Endothelial cell of umbilical vein (primary cell): ENCODE measurements around the gene WFIKKN1. TPM values are rescaled to one million over a fixed set of nuclear protein-coding genes. Genes with fewer than 3 reads are reported as not detected.

ENCODE experiments used
- BruUV-seq: library from RNA; stranded (reverse); fragments of 400-500 nt; replicated peaks from 2 replicates; lab custom pipeline; 2021; lab: Mats Ljungman, UMichigan
- CTCF ChIA-PET: fragments of 300-600, 350-600 bp; sonication (Branson Sonifier 250); formaldehyde crosslinking; loops from one replicate; lab custom pipeline; 2021; ENCODE audit warnings: antibody characterized with exemption, inconsistent platforms; lab: Charles Lee
- POLR2A ChIA-PET: fragments of 300-600, 350-600 bp; sonication (Branson Sonifier 250); formaldehyde crosslinking; loops from one replicate; lab custom pipeline; 2021; ENCODE audit warnings: antibody characterized with exemption, inconsistent platforms; lab: Charles Lee
- DNase-seq: peaks from one replicate; pipeline ENCODE4 v3.0.0-alpha.2; 2011; ENCODE audit warnings: low read depth, low spot score
- FAIRE-seq: peaks from 2 replicates; lab custom pipeline; 2011; peaks lifted over from hg19 to GRCh38; lab: Jason Lieb, UNC
- H2AFZ ChIP-seq: 2 replicates; pipeline ENCODE4 v1.6.0; 2012; ENCODE audit warnings: low read depth, low read length, control low read depth, inconsistent platforms
- H3K27ac ChIP-seq: 2 replicates; pipeline ENCODE4 v1.5.1; 2011; ENCODE audit warnings: low read depth, mild to moderate bottlenecking, control low read depth, low read length, moderate library complexity; ENCODE audit not compliant: insufficient read depth
- H3K27me3 ChIP-seq, 2 experiments: 2 replicates each; pipeline versions ENCODE4 v1.6.0 to v1.6.1; 2011; ENCODE audit warnings: low read length in 2 of 2, mixed read lengths in 1 of 2; ENCODE audit not compliant: control insufficient read depth in 2 of 2, insufficient read depth in 2 of 2
- H3K36me3 ChIP-seq, 2 experiments: 2 replicates in 1 of 2; 3 replicates in 1 of 2; pipeline ENCODE4 v1.5.1; 2011; ENCODE audit warnings: low read length in 2 of 2, mild to moderate bottlenecking in 1 of 2, moderate library complexity in 1 of 2; ENCODE audit not compliant: control insufficient read depth in 2 of 2, insufficient read depth in 2 of 2; ENCODE audit errors: extremely low read depth in 1 of 2
- H3K4me1 ChIP-seq: 3 replicates; pipeline ENCODE4 v1.5.1; 2011; ENCODE audit warnings: mild to moderate bottlenecking, low read length; ENCODE audit not compliant: control insufficient read depth, insufficient read depth; ENCODE audit errors: extremely low read depth
- H3K4me2 ChIP-seq: 2 replicates; pipeline ENCODE4 v1.6.1; 2011; ENCODE audit warnings: low read length, control low read depth, mixed read lengths; ENCODE audit not compliant: insufficient read depth
- H3K4me3 ChIP-seq, 3 experiments: fragments of 200-600 bp in 1 of 3; sonication (generic), shearing (Covaris generic) in 1 of 3; replicated peaks in 1 of 3; 2 replicates each; pipeline ENCODE4 v1.5.1; 2011 to 2016; ENCODE audit warnings: control low read depth in 3 of 3, low read length in 3 of 3, mild to moderate bottlenecking in 2 of 3, inconsistent platforms in 1 of 3, low read depth in 1 of 3, moderate library complexity in 1 of 3; ENCODE audit not compliant: insufficient read depth in 1 of 3
- H3K79me2 ChIP-seq: 2 replicates; pipeline ENCODE4 v1.6.0; 2012; ENCODE audit warnings: low read length, inconsistent platforms; ENCODE audit not compliant: control insufficient read depth, insufficient read depth
- H3K9ac ChIP-seq: replicated peaks from 2 replicates; pipeline ENCODE3; 2011; ENCODE audit warnings: low read length, control low read depth; ENCODE audit not compliant: insufficient read depth; ENCODE audit errors: extremely low read depth
- H3K9me1 ChIP-seq: replicated peaks from 3 replicates; pipeline ENCODE4 v1.6.0; 2011; ENCODE audit warnings: mild to moderate bottlenecking, low read length; ENCODE audit not compliant: control insufficient read depth, insufficient read depth; ENCODE audit errors: extremely low read depth
- H3K9me3 ChIP-seq: replicated peaks from 2 replicates; pipeline ENCODE4 v1.5.1; 2012; ENCODE audit warnings: low read length, inconsistent platforms; ENCODE audit not compliant: control insufficient read depth, insufficient read depth
- H4K20me1 ChIP-seq: replicated peaks from 2 replicates; pipeline ENCODE3; 2011; ENCODE audit warnings: mild to moderate bottlenecking, low read length; ENCODE audit not compliant: control insufficient read depth, insufficient read depth; ENCODE audit errors: extremely low read depth
- EZH2 ChIP-seq: IDR thresholded peaks from 2 replicates; pipeline ENCODE4 v1.6.1; 2012; ENCODE audit warnings: borderline replicate concordance, low read depth, mild to moderate bottlenecking, moderate library complexity, low read length, inconsistent platforms; ENCODE audit not compliant: severe bottlenecking
- FOS ChIP-seq: IDR thresholded peaks from 2 replicates; pipeline ENCODE4 v1.6.1; 2011; ENCODE audit warnings: mild to moderate bottlenecking, low read length, moderate library complexity, borderline replicate concordance; ENCODE audit not compliant: insufficient read depth
- GATA2 ChIP-seq: IDR thresholded peaks from 2 replicates; pipeline ENCODE4 v1.7.0; 2011; ENCODE audit warnings: low read depth, mild to moderate bottlenecking, moderate library complexity, mixed read lengths, low read length; ENCODE audit not compliant: insufficient read length, insufficient read depth
- JUN ChIP-seq: IDR thresholded peaks from 2 replicates; pipeline ENCODE4 v1.6.1; 2011; ENCODE audit warnings: borderline replicate concordance, low read depth; ENCODE audit not compliant: insufficient read length, insufficient read depth
- MYC ChIP-seq: IDR thresholded peaks from one replicate; pipeline ENCODE4 v1.6.1; 2011; ENCODE audit warnings: mild to moderate bottlenecking, low read depth, low read length
- POLR2A ChIP-seq: IDR thresholded peaks from 2 replicates; pipeline ENCODE4 v1.6.1; 2012; ENCODE audit warnings: low read depth, mild to moderate bottlenecking, control low read depth, low read length
- POLR2AphosphoS5 ChIP-seq: IDR thresholded peaks from 2 replicates; pipeline ENCODE4 v1.6.1; 2012; ENCODE audit warnings: low read depth, mild to moderate bottlenecking, control low read depth, low read length, moderate library complexity; ENCODE audit not compliant: insufficient read depth
- dilution Hi-C: fragments of 300-500 bp; cut with MboI; formaldehyde crosslinking; loops from one replicate; pipeline ENCODE4 v1.15.0; 2019; ENCODE audit warnings: low sequenced_read_pairs; ENCODE audit not compliant: extremely low pct_ligation_motif_present
- intact Hi-C: fragments of 100-400 bp; cut with micrococcal nuclease; formaldehyde crosslinking; loops from one replicate; pipeline ENCODE4 v1.10.0; 2022
- polyA plus RNA-seq, 4 experiments: library from polyadenylated mRNA; depleted of rRNA in 3 of 4; stranded (reverse) in 3 of 4; unstranded in 1 of 4; fragments of >200 nt; gene quantifications; 2 replicates each; pipeline versions ENCODE4 v1.2.1 to v1.2.3, GENCODE V29; 2011 to 2012; ENCODE audit warnings: missing spikeins in 1 of 4
- total RNA-seq: library from RNA; stranded (reverse); gene quantifications from 2 replicates; pipeline ENCODE4 v1.2.3, GENCODE V29; 2021
- TF ChIP-seq, protein P1 (sequence below): IDR thresholded peaks from 2 replicates; pipeline ENCODE4 v1.6.1; 2011; ENCODE audit not compliant: insufficient read depth, insufficient read length
- TF ChIP-seq, protein P2 (sequence below), 2 donors: IDR thresholded peaks; 1 replicate in 1 of 2; 2 replicates in 1 of 2; pipeline ENCODE4 v1.5.1; 2011; ENCODE audit warnings: low read length in 2 of 2, mild to moderate bottlenecking in 2 of 2, moderate library complexity in 2 of 2, control low read depth in 1 of 2, inconsistent platforms in 1 of 2, low read depth in 1 of 2; ENCODE audit not compliant: insufficient read depth in 1 of 2; ENCODE audit errors: extremely low read depth in 1 of 2

The WFIKKN1 gene
- total and polyA plus RNA-seq, 2 donors (not counting 3 experiments of a cell fraction or from before 2014, with no cell fraction given) = 0.06 to 0.40 TPM

DNA sequence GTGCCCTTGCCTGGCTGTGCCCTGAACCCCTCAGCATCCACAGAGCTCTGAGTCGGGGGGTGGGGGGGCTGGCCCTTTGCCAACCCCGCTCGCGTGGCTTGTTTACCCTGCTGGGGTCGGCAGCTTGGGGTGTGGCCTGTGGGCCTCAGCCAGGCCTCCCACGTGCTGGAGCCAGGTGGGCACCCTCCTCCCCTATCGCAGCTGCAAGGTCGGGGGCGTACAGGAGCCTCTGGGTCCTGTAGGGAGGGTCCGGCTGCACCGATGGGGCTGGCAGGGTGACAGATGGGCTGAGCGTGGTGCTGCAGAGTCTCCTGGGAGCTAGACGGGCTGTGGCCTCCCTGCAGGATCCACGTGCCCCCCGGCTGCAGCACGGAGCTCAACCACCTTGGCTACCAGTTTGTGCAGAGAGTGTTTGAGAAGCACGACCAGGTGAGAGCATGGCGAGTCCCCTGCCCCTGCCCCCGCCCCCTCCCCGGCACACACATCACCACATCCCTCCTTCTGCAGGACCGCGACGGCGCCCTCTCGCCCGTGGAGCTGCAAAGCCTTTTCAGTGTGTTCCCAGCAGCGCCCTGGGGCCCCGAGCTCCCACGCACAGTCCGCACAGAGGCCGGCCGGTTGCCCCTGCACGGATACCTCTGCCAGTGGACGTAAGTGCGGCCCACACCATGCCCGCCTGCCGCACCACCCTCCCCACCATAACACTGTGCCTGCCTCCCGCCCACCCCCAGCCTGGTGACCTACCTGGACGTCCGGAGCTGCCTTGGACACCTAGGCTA lies 40.8 kb downstream of the WFIKKN1 start:
- Histone ChIP-seq H4K20me1 (no peaks in the 10 kb centered on the region), H3K9me3 (no peaks in the 10 kb centered on the region), H3K79me2 (peaks cover 18% of the 10 kb centered on the region), H3K9me1 (no peaks in the 10 kb centered on the region), H3K9ac (no peak overlapping the region), H3K27ac (no peak overlapping the region), H3K27me3 (no peaks in the 10 kb centered on the region), H3K4me1 (no peaks in the 10 kb centered on the region), H3K4me3 (no peak overlapping the region), H2AFZ (no peak overlapping the region), H3K4me2 (no peak overlapping the region), H3K36me3 (peaks cover 5 to 35% of the 10 kb centered on the region in 2 experiments)
- CTCF ChIA-PET = no interaction called here
- POLR2A ChIA-PET = no interaction called here
- intact Hi-C loops = no loop called here
- DNase-seq (no peak), FAIRE-seq (no peak)
- no peak for TF ChIP-seq POLR2AphosphoS5
- TF ChIP-seq, protein P1, sequence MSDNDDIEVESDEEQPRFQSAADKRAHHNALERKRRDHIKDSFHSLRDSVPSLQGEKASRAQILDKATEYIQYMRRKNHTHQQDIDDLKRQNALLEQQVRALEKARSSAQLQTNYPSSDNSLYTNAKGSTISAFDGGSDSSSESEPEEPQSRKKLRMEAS = no peak
- TF ChIP-seq EZH2 = no peak
- no peak for TF ChIP-seq JUN
- dilution Hi-C loops = no loop called here
- BruUV-seq = no TSS peak

DNA sequence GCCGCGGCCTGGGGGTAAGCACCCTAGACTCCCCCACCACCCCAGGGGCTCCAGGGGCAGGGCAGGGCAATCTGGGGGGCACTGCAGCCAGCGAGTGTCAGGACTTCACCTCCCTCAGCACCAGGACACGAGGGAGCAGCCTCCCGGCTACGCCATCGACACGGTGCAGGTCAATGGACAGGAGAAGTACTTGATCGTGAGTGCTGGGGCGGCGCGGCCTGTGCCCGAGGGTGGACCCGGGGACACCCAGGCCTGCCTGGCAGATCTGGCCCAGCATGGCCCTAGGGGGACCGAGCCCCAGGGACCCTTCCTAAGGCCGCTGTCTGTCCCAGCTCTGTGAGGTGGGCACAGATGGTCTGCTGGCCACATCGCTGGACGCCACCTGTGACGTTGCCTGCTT lies 41.6 kb downstream of the WFIKKN1 start:
- no peak overlapping the region for H2AFZ ChIP-seq
- H3K9me1 ChIP-seq = no peaks in the 10 kb centered on the region
- dilution Hi-C loops = no loop called here
- ChIA-PET POLR2A (no interaction called here), CTCF (no interaction called here)
- TF ChIP-seq JUN (no peak), POLR2A (no peak), MYC (no peak), EZH2 (no peak), FOS (no peak), GATA2 (no peak), POLR2AphosphoS5 (no peak)
- TF ChIP-seq, protein P1 = no peak
- TF ChIP-seq, protein P2, sequence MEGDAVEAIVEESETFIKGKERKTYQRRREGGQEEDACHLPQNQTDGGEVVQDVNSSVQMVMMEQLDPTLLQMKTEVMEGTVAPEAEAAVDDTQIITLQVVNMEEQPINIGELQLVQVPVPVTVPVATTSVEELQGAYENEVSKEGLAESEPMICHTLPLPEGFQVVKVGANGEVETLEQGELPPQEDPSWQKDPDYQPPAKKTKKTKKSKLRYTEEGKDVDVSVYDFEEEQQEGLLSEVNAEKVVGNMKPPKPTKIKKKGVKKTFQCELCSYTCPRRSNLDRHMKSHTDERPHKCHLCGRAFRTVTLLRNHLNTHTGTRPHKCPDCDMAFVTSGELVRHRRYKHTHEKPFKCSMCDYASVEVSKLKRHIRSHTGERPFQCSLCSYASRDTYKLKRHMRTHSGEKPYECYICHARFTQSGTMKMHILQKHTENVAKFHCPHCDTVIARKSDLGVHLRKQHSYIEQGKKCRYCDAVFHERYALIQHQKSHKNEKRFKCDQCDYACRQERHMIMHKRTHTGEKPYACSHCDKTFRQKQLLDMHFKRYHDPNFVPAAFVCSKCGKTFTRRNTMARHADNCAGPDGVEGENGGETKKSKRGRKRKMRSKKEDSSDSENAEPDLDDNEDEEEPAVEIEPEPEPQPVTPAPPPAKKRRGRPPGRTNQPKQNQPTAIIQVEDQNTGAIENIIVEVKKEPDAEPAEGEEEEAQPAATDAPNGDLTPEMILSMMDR (IDR thresholded peaks at IDR 0.05; ENCODE audit: extremely low read depth in 1 of 2, insufficient read depth in 1 of 2, low read depth in 1 of 2, low read length in 2 of 2) = no peak
- no peaks in the 10 kb centered on the region for H3K27me3 ChIP-seq
- peaks cover 5 to 35% of the 10 kb centered on the region in 2 experiments for H3K36me3 ChIP-seq
- H3K4me3 ChIP-seq = no peak overlapping the region
- no peak for DNase-seq
- no peaks in the 10 kb centered on the region for H4K20me1 ChIP-seq
- H3K79me2 ChIP-seq = peaks cover 18% of the 10 kb centered on the region
- intact Hi-C loops = no loop called here
- no peaks in the 10 kb centered on the region for H3K4me1 ChIP-seq
- H3K4me2 ChIP-seq = no peak overlapping the region
- no TSS peak for BruUV-seq
- H3K9ac ChIP-seq = no peak overlapping the region
- H3K27ac ChIP-seq = no peak overlapping the region
- no peaks in the 10 kb centered on the region for H3K9me3 ChIP-seq
- FAIRE-seq = no peak
